GM23338 (cell line): ENCODE results near the gene KLHL22.

ENCODE experiments used
- CTCF ChIP-seq, 2 experiments: fragments of 200-600 bp in 1 of 2; sonication (generic) in 1 of 2; conservative IDR thresholded peaks; 2 replicates each; pipeline versions ENCODE4 v1.5.1 to v1.6.1; 2016 to 2017; ENCODE audit warnings: antibody characterized with exemption in 2 of 2, low read depth in 2 of 2, mild to moderate bottlenecking in 2 of 2, moderate library complexity in 1 of 2
- EZH2 ChIP-seq: fragments of 200-600 bp; sonication (generic); IDR thresholded peaks from one replicate; pipeline ENCODE4 v1.8.0; 2017; ENCODE audit warnings: antibody characterized with exemption, mild to moderate bottlenecking, low read depth; ENCODE audit not compliant: unreplicated experiment
- ZNF331 ChIP-seq: fragments of 250-450 bp; sonication (Bioruptor Pico); IDR thresholded peaks from 2 replicates; pipeline ENCODE4 v1.5.0; 2020; ENCODE audit warnings: low read depth, mild to moderate bottlenecking, moderate library complexity

- TF ChIP-seq CTCF (conservative IDR thresholded peaks at IDR 0.05; ENCODE audit: low read depth in 2 of 2) (no peak), ZNF331 (CRISPR knock-in tag) (no peak), EZH2 (no peak)
Observed at GRCh38 chr22:20413217-20414058, 82.2 kb downstream of the KLHL22 start.
